ENCODE results near the gene ALAS1.

DNA sequence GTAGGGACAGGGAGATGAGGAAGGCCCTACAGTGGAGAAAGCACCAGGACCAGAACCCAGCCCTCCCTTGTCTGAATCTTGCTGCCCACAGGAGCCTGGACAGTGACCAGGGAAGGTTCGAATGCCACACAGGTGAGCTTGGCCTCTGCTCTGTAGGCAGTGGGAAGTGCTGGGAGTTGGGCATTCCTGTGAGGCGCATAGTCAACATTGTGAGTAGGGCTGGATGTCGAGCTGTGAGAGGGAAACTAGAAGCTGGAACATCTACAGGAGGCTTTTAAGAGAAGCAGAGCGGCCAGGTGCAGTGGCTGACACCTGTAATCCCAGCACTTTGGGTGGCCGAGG lies 20.3 kb upstream of the ALAS1 start:
- TF ChIP-seq, protein P1, sequence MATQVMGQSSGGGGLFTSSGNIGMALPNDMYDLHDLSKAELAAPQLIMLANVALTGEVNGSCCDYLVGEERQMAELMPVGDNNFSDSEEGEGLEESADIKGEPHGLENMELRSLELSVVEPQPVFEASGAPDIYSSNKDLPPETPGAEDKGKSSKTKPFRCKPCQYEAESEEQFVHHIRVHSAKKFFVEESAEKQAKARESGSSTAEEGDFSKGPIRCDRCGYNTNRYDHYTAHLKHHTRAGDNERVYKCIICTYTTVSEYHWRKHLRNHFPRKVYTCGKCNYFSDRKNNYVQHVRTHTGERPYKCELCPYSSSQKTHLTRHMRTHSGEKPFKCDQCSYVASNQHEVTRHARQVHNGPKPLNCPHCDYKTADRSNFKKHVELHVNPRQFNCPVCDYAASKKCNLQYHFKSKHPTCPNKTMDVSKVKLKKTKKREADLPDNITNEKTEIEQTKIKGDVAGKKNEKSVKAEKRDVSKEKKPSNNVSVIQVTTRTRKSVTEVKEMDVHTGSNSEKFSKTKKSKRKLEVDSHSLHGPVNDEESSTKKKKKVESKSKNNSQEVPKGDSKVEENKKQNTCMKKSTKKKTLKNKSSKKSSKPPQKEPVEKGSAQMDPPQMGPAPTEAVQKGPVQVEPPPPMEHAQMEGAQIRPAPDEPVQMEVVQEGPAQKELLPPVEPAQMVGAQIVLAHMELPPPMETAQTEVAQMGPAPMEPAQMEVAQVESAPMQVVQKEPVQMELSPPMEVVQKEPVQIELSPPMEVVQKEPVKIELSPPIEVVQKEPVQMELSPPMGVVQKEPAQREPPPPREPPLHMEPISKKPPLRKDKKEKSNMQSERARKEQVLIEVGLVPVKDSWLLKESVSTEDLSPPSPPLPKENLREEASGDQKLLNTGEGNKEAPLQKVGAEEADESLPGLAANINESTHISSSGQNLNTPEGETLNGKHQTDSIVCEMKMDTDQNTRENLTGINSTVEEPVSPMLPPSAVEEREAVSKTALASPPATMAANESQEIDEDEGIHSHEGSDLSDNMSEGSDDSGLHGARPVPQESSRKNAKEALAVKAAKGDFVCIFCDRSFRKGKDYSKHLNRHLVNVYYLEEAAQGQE (IDR thresholded peaks at IDR 0.05; ENCODE audit: unreplicated experiment), result no peak
- TF ChIP-seq, protein P2, sequence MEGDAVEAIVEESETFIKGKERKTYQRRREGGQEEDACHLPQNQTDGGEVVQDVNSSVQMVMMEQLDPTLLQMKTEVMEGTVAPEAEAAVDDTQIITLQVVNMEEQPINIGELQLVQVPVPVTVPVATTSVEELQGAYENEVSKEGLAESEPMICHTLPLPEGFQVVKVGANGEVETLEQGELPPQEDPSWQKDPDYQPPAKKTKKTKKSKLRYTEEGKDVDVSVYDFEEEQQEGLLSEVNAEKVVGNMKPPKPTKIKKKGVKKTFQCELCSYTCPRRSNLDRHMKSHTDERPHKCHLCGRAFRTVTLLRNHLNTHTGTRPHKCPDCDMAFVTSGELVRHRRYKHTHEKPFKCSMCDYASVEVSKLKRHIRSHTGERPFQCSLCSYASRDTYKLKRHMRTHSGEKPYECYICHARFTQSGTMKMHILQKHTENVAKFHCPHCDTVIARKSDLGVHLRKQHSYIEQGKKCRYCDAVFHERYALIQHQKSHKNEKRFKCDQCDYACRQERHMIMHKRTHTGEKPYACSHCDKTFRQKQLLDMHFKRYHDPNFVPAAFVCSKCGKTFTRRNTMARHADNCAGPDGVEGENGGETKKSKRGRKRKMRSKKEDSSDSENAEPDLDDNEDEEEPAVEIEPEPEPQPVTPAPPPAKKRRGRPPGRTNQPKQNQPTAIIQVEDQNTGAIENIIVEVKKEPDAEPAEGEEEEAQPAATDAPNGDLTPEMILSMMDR (conservative IDR thresholded peaks at IDR 0.05; ENCODE audit: low read depth in 2 of 2), result no peak
- TF ChIP-seq CREB1 (CRISPR knock-in tag; IDR thresholded peaks at IDR 0.05; ENCODE audit: low read depth) (no peak), POLR2AphosphoS5 (IDR thresholded peaks at IDR 0.05; ENCODE audit: low read depth) (no peak), ZNF331 (CRISPR knock-in tag; IDR thresholded peaks at IDR 0.05; ENCODE audit: low read depth) (no peak), EZH2 (IDR thresholded peaks at IDR 0.05; ENCODE audit: low read depth, unreplicated experiment) (no peak), EZH2phosphoT487 (IDR thresholded peaks at IDR 0.05; ENCODE audit: unreplicated experiment) (no peak), NANOG (IDR thresholded peaks at IDR 0.05; ENCODE audit: borderline replicate concordance) (no peak), STAT1 (IDR thresholded peaks at IDR 0.05; ENCODE audit: unreplicated experiment) (no peak), JUNB (IDR thresholded peaks at IDR 0.05; ENCODE audit: unreplicated experiment) (no peak)
- TF ChIP-seq, protein P3, sequence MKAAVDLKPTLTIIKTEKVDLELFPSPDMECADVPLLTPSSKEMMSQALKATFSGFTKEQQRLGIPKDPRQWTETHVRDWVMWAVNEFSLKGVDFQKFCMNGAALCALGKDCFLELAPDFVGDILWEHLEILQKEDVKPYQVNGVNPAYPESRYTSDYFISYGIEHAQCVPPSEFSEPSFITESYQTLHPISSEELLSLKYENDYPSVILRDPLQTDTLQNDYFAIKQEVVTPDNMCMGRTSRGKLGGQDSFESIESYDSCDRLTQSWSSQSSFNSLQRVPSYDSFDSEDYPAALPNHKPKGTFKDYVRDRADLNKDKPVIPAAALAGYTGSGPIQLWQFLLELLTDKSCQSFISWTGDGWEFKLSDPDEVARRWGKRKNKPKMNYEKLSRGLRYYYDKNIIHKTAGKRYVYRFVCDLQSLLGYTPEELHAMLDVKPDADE (IDR thresholded peaks at IDR 0.05), result no peak

Data from GM23338 (cell line).